Epithelial cell of prostate (primary cell): Measurements from ENCODE around the gene OR2F1.
"Not testable (repeated sequence)": the region's sequence is repeated elsewhere in the genome, so short reads cannot be mapped to it uniquely, and the experiment has no call there.

Experiments
- DNase-seq: peaks from one replicate; pipeline ENCODE4 v3.0.0-alpha.2; 2011; ENCODE audit warnings: low read depth, low spot score
- H3K27ac ChIP-seq: fragments of 450-650 bp; 2 replicates; pipeline ENCODE4 v1.5.1; 2017; ENCODE audit warnings: mild to moderate bottlenecking

Gene OR2F1

DNA sequence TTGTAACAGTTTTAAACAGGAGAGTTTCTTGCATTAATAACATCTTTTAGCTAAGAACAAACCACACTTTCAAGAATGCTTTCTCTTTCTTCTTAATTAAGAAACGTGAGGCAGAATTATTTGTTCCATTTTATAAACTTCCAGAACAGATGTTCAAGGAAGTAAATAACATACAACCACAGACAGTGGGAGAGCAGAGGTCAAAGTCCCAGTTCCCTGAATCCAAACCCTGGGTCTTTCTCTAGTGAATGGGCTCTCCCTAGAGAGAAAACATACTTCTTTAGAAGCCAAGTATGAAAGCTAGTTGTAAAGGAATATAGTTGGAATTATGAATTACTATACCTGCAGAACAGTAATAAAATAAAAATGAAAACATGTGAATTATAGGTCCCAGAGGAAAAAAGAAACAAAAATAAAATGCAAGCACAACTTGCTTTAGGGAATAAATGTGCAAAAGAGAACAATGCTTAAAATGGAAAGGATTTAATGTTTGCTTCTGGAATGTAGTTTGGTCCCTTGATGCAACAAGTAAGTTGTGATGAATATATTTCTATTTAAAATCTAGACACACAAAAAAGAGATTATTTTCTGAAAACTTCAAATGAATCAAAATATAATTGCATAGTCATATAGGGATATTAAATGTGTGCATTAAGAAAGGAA lies 51.5 kb downstream of the OR2F1 start:
- H3K27ac ChIP-seq: no peak overlapping the region
- no peak for DNase-seq

DNA sequence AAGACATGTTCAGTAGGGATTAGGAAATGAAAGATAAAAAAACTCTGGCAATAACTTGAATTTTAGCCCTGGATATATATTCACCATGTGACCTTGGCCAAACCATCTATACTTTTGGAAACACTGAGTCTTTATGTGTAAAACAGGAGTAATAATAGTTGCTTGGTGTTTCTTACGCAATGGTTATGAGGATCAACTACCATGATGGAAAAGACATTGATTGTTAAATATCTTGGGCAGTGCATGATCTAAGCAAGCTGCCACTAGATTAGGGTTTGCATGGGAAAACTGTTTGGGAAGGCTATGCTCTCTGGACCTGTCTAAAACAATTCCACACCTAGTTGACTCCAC lies 52.0 kb downstream of the OR2F1 start:
- DNase-seq: no peak
- no peak overlapping the region for H3K27ac ChIP-seq

DNA sequence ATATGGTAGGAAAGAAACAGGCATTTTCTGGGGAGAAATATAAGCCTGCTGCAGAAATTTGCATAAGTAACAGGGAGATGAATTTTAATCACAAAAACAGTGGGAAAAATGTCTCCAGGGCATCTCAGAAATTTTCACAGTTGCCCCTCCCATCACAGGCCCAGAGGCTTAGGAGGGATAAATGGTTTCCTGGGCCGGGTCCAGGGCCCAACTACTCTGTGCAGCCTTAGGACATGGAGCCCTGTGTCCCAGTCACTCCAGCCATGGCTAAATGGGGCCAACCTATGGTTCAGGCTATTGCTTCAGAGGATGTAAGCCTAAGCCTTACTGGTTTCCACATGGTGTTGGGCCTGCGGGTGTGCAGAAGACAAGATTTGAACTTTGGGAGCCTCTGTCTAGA lies 54.7 kb downstream of the OR2F1 start:
- DNase-seq: no peak
- no peak overlapping the region for H3K27ac ChIP-seq

DNA sequence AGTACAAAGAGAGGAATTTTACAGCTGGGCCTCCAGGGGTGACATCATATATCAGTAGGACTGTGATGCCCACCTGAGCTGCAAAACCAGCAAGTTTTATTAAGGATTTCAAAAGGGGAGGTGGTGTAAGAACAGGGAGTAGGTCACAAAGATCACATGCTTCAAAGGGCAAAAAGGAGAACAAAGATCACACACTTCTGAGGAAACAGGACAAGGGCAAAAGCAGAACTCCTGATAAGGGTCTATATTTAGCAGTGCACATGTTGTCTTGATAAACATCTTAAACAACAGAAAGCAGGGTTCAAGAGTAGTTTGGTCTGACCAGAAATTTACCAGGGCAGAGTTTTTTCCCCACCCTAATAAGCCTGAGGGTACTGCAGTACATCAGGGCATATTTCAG lies 55.4 kb downstream of the OR2F1 start:
- DNase-seq, H3K27ac ChIP-seq: not testable (repeated sequence)

DNA sequence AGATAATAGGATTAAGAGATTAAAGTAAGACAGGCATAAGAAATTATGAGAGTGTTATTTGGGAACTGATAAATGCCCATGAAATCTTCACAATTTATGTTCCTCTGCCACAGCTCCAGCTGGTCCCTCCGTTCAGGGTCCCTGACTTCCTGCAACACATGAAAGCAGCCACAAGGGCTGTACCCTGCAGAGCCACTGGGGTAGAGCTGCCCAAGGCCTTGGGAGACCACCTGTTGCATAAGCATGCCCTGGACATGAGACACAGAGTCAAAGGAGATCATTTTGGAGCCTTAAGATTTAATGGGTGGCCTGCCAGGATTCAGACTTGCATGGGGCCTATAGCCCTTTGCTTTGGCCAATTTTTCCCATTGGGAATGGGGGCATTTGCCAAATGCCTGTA lies 56.2 kb downstream of the OR2F1 start:
- H3K27ac ChIP-seq, DNase-seq: not testable (repeated sequence)

DNA sequence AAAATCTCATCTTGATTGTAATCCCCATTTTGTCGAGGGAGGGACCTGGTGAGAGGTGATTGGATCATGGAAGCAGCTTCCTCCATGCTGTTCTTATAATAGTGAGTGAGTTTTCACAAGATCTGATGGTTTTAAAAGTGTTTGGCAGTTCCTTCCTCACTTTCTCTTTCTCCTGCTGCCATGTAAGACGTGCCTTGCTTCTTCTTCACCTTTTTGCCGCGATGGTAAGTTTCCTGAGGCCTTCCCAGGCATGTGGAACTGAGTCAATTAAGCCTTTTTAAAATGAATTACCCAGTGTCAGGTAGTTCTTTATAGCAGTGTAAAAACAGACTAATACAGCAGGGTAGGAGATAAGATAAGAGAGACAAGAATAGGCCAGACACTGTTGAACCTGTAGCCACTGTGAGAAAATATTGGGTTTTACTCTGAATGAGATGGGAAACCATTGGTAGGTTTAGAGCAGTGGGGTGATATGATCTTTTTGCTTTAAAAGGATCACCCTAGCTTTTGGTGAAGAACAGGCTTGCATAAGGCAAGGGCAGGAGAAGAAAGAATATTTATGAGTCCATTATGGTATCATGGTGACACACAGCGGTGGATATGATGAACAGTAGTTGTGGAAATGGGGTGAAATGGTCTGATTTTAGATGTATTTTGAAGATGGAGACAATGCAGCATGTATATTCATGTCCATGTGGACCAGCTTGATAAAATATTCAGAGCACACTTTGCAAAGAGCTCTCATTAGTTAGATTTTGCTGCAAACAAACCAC lies 57.0 kb downstream of the OR2F1 start:
- H3K27ac ChIP-seq: no peak overlapping the region
- DNase-seq: no peak
